ENCODE results near the gene PLAA.

- TF ChIP-seq POLR2A (IDR thresholded peaks at IDR 0.05) (no peak), CTCF (IDR thresholded peaks at IDR 0.05) (no peak), EP300 (IDR thresholded peaks at IDR 0.05; ENCODE audit: low read depth) (no peak)
Measured at GRCh38 chr9:26904671-26905070, 42.4 kb downstream of the PLAA start.

All from transverse colon (tissue), 3 donors.